Activated CD4-positive, alpha-beta T cell treated with anti-CD3 and anti-CD28 coated beads, Interleukin-2, amount 50 U/mL, for 24 hours (primary cell): ENCODE results near the gene C12orf57.

ENCODE experiments used
- DNase-seq, 2 donors: peaks; one replicate each; pipeline ENCODE4 v3.0.0-alpha.2; 2020; ENCODE audit warnings: low read depth in 1 of 2, low spot score in 1 of 2

C12orf57 gene

GRCh38 chr12:6936636-6937480 is 7.0 kb upstream of the C12orf57 start:
- peak in 1 of 2 donors; percentile 51 for DNase-seq

GRCh38 chr12:6937481-6938352 is 6.1 kb upstream of the C12orf57 start:
- DNase-seq, result peak; percentile 86 to 91

DNA sequence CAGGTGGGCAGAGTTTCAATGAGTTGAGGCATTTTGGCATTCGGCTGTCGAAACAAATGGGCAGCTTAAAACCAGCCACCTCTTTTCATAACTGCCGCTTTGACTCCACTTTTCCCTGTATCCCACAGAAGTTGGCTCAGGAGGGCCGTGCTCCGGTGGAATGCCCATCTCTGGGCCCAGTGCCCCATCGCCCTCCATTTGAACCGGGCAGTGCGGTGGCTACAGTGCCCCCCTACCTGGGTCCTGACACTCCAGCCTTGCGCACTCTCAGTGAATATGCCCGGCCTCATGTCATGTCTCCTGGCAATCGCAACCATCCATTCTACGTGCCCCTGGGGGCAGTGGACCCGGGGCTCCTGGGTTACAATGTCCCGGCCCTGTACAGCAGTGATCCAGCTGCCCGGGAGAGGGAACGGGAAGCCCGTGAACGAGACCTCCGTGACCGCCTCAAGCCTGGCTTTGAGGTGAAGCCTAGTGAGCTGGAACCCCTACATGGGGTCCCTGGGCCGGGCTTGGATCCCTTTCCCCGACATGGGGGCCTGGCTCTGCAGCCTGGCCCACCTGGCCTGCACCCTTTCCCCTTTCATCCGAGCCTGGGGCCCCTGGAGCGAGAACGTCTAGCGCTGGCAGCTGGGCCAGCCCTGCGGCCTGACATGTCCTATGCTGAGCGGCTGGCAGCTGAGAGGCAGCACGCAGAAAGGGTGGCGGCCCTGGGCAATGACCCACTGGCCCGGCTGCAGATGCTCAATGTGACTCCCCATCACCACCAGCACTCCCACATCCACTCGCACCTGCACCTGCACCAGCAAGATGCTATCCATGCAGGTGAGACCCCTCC is 5.2 kb upstream of the C12orf57 start:
- DNase-seq, result no peak

DNA sequence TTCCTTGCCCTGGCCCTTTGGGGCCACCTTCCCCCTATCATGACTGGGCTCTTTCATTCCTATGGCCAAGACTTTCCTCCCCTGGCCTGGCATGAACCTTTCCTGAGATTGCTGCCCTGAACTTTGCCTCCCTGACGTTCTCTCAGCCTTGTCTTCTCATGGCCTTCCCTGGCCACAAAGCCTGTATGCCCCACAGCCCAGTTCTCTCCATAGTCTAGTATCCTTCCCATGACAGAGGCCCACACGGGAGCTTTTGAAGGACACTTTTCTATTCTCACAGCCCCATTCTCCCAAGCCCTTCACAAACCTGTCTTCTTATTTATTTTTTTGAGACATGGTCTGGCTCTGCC is 4.7 kb upstream of the C12orf57 start:
- DNase-seq, result no peak

DNA sequence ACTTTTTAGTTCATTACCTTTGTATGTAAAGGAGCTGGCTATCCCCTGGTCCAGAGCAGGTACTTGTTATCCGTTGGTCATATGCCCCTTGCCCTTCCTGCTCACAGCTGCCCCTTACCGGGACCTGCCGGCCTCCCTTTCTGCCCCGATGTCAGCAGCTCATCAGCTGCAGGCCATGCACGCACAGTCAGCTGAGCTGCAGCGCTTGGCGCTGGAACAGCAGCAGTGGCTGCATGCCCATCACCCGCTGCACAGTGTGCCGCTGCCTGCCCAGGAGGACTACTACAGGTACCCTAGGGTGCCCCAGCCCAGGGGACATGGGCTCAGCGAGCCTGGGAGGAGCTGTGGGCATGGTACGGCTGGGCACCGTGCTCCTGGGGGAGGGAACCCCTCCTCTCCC is 2.6 kb upstream of the C12orf57 start:
- no peak for DNase-seq

GRCh38 chr12:6941782-6942181 is 2.0 kb upstream of the C12orf57 start:
- no peak for DNase-seq

DNA sequence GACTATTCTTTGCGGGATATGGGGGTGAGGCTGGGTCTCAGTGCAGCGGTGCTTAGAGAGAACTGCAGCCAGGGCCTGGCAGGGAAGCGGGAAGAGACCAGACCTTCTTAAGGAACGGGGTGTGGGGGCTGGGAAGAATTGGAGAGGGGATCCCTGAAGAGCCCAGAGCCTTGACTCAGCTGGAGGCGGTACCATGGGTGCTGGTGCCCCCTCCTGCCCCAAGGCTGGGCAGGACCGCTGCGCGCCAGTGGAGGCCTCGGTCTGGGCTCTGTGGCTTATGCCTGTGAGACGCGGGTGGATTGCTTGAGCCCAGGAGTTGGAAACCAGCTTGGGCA is 1.5 kb upstream of the C12orf57 start:
- DNase-seq, result no peak

DNA sequence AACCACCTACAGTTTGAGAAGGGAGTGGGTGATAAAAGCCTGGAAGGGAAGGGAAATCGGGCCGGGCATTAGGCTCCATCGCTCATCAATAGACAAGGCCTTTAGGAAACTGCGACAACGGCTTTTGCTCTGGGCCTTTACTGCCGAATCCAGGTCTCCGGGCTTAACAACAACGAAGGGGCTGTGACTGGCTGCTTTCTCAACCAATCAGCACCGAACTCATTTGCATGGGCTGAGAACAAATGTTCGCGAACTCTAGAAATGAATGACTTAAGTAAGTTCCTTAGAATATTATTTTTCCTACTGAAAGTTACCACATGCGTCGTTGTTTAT is 467 bp upstream of the C12orf57 start:
- peak in 1 of 2 donors; percentile 80 for DNase-seq

DNA sequence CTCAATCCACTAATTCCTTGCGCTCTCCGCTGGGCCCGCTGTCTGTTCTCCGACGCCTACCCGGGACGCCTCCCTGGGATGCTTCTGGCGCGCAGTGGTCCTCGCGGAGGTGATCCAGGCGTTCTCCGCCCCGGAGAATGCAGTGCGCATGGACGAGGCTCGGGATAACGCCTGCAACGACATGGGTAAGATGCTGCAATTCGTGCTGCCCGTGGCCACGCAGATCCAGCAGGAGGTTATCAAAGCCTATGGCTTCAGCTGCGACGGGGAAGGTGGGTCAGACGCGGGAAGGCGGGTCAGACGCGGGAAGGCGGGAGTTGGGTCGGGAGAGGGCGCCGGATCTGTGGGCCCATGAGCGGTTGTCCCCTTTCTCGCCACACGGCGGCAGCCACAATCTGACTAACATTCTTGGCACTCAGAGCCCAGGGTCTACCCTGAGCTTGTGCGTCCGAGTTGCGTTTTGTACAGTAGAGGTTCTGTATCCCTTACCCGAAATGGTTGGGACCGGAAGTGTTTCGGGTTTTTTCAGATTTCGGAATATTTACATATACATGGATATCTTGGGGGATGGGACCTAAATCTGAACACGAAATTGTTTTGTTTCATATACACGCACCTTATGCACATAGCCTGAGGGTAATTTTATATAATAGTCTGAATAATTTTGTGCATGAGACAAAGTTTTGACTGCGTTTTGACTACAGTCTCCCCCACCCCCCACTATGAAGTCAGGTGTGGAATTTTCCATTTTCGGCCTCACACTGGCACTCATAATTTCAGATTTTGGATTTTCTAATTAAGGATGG is 762 bp downstream of the C12orf57 start:
- peak; percentile 73 to 88 for DNase-seq

DNA sequence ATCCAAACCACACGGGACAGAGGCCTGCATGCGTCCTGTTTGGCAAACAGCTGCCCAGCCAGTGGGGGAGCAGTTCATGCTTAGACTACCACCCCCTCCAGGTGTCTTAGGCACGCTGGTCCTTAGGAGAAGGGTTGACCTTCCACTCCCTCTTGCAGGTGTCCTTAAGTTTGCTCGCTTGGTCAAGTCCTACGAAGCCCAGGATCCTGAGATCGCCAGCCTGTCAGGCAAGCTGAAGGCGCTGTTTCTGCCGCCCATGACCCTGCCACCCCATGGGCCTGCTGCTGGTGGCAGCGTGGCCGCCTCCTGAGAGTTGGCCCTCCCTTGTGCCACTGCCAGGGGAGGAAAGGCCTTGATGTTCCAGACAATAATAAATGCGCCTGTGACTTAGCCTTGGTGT is 1.8 kb downstream of the C12orf57 start:
- no peak for DNase-seq

- DNase-seq, result no peak
Measured at GRCh38 chr12:6946033-6946919, 2.5 kb downstream of the C12orf57 start.

DNA sequence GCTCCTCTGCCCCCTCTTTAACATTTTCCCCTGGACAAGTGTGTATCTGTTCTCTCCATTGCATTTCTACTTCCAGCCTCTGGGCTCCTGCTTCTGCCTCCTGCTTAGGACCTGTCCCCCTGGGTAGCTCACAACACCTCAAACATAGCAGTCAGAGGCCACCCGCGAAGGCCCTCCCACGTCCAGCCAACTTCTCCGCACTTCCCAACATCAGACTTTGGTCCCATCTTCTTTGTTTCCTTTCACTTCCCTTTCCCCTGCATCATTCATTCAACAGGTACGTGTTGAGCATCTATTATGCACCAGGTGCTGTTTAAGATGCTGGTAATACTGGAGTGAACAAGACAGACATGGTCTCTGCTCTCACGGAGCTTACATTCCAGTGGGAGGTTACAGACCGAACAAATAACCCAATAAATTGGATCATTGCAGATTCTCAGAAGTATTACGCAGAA is 3.1 kb downstream of the C12orf57 start:
- DNase-seq, result no peak

- no peak for DNase-seq
Measured at GRCh38 chr12:6947615-6948014, 3.8 kb downstream of the C12orf57 start.

GRCh38 chr12:6948873-6949594 is 5.2 kb downstream of the C12orf57 start:
- no peak for DNase-seq

DNA sequence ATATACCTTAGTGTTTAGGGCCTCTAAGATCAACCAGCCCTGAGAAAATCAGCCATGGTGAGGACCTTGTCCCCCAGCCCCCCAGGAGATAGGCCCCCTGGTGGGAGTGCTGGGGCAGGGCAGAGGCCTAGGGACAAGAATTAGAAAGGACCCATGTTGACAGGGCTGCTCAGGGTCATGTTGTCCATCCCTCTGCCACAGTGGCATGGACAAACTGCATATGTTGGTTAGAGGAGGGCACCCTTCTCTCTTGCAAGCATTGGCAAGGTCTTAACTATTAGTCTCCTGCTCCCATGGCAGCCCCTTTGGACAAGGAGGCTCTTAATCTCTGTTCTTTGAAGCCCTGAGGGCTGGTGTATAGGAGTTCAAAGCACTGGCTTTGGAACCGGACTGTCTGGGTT is 6.6 kb downstream of the C12orf57 start:
- no peak for DNase-seq

DNA sequence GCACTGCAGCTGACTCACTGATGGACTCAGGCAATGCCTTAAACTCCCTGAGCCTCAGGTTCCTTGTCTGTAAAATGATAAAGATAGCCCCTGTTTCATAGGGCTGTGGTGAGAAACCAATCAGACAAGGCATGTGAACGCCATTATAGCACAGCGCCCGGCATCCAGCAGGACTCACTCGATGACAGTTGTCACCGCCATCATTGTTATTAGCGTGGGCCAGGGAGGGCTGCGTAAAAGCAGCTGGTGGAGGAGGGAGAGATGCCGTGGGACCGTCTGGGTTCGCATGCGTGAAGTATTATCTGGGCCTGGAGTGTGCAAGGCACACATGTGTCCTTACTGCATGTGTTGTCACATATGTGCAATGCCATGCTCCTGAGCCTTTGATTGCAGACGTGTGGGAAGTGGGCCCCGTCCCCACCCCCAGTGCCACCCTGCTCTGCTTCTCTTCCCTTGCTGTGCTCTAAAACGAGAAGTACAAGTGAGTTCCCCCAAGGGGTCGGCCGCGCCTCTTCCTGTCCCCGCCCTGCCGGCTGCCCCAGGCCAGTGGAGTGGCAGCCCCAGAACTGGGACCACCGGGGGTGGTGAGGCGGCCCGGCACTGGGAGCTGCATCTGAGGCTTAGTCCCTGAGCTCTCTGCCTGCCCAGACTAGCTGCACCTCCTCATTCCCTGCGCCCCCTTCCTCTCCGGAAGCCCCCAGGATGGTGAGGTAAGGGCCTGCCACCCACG is 7.2 kb downstream of the C12orf57 start, which contains the start of gene PTPN6:
PTPN6 (plus strand) TSS at position 546 of the 730 bp plus-strand sequence; CDS start at position 703, 157 bp downstream.
- DNase-seq, result no peak

GRCh38 chr12:6951551-6952120 is 7.8 kb downstream of the C12orf57 start:
- no peak for DNase-seq
